Stimulated activated naive CD8-positive, alpha-beta T cell treated with anti-CD3 and anti-CD28 coated beads, Interleukin-15, Interleukin-2, amounts not matched to agents 100 ng/mL and 50 ng/mL, for 24 hours (primary cell): ENCODE measurements around the gene CRYGD.
"Not testable (repeated sequence)": the region's sequence is repeated elsewhere in the genome, so short reads cannot be mapped to it uniquely, and the experiment has no call there.

Source experiments
- H3K27ac Mint-ChIP-seq: one replicate; pipeline ENCODE4 v1.8.0; 2021; ENCODE audit warnings: mild to moderate bottlenecking, mixed read lengths
- H3K27me3 Mint-ChIP-seq: one replicate; pipeline ENCODE4 v1.8.0; 2021; ENCODE audit warnings: mixed read lengths
- H3K36me3 Mint-ChIP-seq: one replicate; pipeline ENCODE4 v1.8.0; 2021; ENCODE audit warnings: low read depth, mixed read lengths
- H3K4me1 Mint-ChIP-seq: one replicate; pipeline ENCODE4 v1.8.0; 2021; ENCODE audit warnings: low read depth, mixed read lengths
- H3K4me3 Mint-ChIP-seq: one replicate; pipeline ENCODE4 v1.8.0; 2021; ENCODE audit warnings: mild to moderate bottlenecking, mixed read lengths
- H3K9me3 Mint-ChIP-seq: one replicate; pipeline ENCODE4 v1.8.0; 2021; ENCODE audit warnings: mixed read lengths

CRYGD gene

DNA sequence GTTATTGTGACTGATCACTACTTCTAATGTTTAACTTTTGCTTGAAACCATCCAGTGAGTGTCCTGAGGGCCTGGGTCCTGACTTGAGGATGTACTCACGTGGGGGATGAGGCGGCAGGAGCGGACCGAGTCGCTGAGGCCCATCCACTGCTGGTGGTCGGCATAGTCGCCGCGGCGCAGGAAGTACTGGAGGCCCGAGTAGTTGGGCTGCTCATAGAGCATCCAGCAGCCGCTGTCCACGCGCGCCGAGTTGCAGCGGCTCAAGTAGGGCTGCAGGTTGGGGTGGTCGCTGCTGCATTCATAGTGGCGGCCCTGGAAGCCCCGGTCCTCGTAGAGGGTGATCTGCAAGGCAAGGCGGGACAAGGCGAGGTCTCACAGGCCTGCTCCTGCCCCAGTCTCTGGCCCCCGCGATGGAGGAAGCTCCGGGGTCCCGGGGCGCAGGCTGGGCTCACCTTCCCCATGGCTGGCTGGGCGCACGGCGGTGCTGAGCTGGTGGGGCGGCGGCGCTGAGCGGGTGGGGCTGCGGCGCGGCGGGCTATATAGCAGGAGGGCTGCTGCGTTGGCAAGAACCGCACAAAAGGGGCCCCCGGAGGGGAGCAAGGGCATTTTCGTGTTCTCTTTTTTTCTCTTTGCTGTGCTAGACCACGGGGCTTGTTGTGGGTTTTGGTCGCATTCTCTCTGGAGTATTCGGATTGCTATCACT lies at the start of gene CRYGD:
TSS of gene CRYGD (minus strand) at position 512 of the 703 bp plus-strand sequence. CDS start at position 461, 51 bp downstream.
- not testable (repeated sequence) for H3K27ac Mint-ChIP-seq, H3K4me1 Mint-ChIP-seq, H3K36me3 Mint-ChIP-seq, H3K9me3 Mint-ChIP-seq
- Mint-ChIP-seq H3K27me3 (peaks cover 33% of the 10 kb centered on the region), H3K4me3 (peak within 1 kb of the TSS; percentile 67)

DNA sequence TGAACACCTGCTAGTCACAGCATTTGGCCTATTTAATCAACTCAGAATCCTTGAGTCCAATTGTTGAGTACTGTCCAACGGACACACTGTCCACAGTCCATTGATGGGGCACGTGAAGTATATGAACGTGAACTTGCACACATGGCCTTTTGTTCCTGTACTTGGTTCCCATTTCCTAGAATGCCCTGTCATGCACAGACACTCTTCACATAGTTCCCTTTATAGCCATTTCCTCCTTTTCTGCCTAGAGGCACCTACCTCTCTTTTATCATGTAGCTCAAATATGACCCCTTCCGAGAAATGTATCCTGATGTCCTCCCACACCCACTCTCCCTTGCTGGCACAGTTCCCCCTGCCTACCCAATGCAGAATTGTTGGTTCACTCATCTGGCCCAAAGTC lies 47.8 kb upstream of the CRYGD start:
- Mint-ChIP-seq H3K36me3 (no peaks in the 10 kb centered on the region), H3K4me1 (peaks cover 4% of the 10 kb centered on the region), H3K4me3 (no peak overlapping the region), H3K27me3 (peaks cover 9% of the 10 kb centered on the region), H3K27ac (no peak overlapping the region), H3K9me3 (no peaks in the 10 kb centered on the region)

DNA sequence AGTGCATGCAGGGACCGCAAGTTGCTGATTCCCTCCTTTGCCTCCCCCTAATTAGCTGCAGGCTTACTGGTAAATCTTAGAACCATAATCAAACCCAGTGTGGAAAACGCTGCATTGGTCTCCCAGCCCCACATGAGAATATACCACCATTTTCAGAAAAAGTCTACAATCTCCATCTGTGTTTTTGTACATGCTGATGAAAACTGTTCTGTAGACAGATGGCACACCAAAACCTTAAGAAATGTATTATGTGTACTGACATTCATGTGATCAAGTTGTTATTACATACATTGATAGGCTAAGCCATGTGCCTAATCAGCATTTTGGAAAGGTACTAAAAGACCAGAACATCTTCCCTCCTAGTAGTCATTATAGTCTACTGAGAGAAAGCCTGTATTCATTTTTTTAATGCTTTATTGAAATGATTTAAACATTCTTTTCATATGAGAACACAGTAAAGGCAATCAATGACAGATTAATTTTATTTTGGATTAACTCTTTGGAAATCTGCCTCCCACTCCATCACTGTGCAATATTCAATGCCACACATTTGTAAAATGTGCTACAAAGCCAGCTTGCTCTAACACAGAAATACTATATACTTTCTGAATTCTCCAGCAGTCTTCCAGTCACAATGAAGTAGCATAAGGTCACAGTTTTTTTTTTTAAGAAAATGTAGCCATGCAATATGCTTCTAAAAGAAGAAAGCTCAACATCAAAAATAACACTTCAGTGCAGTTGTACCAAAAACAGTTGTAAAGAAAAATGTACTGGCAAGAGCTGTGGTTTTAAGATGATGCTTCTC lies 40.8 kb upstream of the CRYGD start:
- no peaks in the 10 kb centered on the region for H3K4me1 Mint-ChIP-seq
- no peak overlapping the region for H3K4me3 Mint-ChIP-seq
- no peaks in the 10 kb centered on the region for H3K9me3 Mint-ChIP-seq
- H3K36me3 Mint-ChIP-seq, result no peaks in the 10 kb centered on the region
- H3K27ac Mint-ChIP-seq, result no peak overlapping the region
- H3K27me3 Mint-ChIP-seq, result peaks cover 12% of the 10 kb centered on the region

DNA sequence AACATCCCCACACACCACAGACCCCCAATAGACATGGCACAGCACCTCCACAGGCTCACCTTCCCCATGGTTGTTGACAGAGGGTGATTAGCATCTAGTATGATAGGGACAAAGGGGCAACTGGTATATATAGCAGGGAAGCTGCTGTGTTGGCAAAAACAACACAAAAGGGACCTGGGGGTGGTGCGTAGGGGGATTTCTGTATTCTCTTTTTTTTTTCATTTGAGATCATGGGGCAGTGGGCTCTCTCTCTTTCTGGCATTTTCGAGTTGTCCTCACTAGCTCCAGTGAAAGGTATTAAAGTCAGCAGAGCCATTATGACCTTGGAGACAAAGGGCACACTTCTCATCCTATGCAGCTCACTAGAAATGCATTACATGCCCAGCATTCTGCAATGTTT lies 39.2 kb upstream of the CRYGD start, which contains the start of gene CRYGA:
TSS of gene CRYGA (minus strand) at position 101 of the 400 bp plus-strand sequence. CDS start at position 68, 33 bp downstream.
- no peaks in the 10 kb centered on the region for H3K9me3 Mint-ChIP-seq
- no peaks in the 10 kb centered on the region for H3K4me1 Mint-ChIP-seq
- no peaks in the 10 kb centered on the region for H3K36me3 Mint-ChIP-seq
- peaks cover 7% of the 10 kb centered on the region for H3K27me3 Mint-ChIP-seq
- no peak within 1 kb of the TSS for H3K27ac Mint-ChIP-seq
- H3K4me3 Mint-ChIP-seq, result no peak within 1 kb of the TSS

DNA sequence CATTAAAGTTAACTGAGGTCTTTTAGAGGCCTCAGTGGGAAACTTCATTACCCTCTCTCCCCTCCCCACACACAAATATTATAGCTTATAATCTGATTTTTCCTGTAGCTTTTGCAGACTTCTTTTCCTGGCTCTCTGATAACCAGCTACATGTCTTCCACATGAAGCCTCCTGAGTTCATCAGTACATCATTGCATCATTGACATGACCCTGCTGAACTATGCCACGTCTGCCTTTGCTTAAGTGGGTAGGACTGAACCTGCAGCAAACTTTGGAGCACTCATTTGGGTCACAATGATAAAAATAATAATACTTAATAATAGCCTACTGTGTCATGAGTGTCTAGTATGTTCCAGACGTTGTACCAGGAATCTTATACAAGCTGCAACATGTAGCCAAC lies 32.1 kb upstream of the CRYGD start:
- no peak overlapping the region for H3K27ac Mint-ChIP-seq
- H3K36me3 Mint-ChIP-seq, result no peaks in the 10 kb centered on the region
- H3K4me1 Mint-ChIP-seq, result no peaks in the 10 kb centered on the region
- no peak overlapping the region for H3K4me3 Mint-ChIP-seq
- H3K27me3 Mint-ChIP-seq, result no peaks in the 10 kb centered on the region
- H3K9me3 Mint-ChIP-seq, result peaks cover 6% of the 10 kb centered on the region

DNA sequence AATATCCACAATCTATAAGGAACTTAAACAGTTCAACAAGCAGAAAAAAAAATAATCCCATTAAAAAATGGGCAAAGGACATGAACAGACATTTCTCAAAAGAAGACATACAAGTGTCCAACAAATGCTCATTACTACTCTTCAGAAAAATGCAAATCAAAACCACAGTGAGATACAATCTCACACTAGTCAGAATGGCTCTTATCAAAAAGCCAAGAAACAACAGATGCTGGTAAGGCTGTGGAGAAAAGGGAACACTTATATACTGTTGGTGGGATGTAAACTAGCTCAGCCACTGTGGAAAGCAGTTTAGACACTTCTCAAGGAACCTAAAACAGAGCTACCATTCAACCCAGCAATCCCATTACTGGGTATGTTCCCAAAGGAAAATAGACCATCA lies 28.8 kb upstream of the CRYGD start:
- H3K27ac Mint-ChIP-seq, result no peak overlapping the region
- no peaks in the 10 kb centered on the region for H3K4me1 Mint-ChIP-seq
- peaks cover 5% of the 10 kb centered on the region for H3K27me3 Mint-ChIP-seq
- H3K36me3 Mint-ChIP-seq, result no peaks in the 10 kb centered on the region
- H3K4me3 Mint-ChIP-seq, result no peak overlapping the region
- H3K9me3 Mint-ChIP-seq, result peaks cover 17% of the 10 kb centered on the region

DNA sequence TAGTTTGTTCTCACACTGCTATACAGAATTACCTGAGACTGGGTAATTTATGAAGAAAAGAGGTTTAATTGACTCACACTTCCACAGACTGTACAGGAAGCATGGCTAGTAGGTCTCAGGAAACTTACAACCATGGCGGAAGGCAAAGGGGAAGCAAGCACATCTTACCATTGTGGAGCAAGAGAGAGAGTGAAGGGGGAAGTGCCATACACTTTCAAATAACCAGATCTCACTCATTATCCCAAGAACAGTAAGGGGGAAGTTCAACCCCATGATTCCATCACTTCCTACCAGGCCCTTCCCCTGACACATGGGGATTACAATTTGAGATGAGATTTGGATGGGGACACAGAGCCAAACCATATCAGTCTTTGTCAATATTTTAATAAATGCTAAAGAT lies 26.6 kb upstream of the CRYGD start:
- peaks cover 17% of the 10 kb centered on the region for H3K9me3 Mint-ChIP-seq
- no peaks in the 10 kb centered on the region for H3K4me1 Mint-ChIP-seq
- H3K4me3 Mint-ChIP-seq, result no peak overlapping the region
- no peak overlapping the region for H3K27ac Mint-ChIP-seq
- peaks cover 5% of the 10 kb centered on the region for H3K27me3 Mint-ChIP-seq
- no peaks in the 10 kb centered on the region for H3K36me3 Mint-ChIP-seq

DNA sequence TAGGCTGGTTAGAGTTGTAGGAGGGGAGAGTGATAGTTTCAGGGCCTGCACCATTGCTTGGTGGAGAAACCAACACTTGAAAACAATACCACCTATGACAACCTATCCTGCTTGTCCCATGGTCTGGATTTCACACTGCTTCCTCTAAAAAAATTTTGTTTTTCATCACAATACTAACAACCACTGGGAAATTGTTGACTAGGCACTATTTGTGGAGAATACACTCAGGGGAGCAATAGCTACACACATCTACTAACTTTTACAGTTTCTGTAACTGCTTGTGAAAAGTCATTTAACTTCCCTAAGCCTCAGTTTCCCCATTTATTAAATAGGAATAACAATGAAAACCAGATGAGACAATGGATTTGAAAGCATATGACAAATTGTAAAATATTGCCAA lies 25.8 kb upstream of the CRYGD start:
- Mint-ChIP-seq H3K4me1 (no peaks in the 10 kb centered on the region), H3K4me3 (no peak overlapping the region), H3K27ac (no peak overlapping the region), H3K9me3 (peaks cover 17% of the 10 kb centered on the region), H3K27me3 (peaks cover 5% of the 10 kb centered on the region), H3K36me3 (no peaks in the 10 kb centered on the region)

DNA sequence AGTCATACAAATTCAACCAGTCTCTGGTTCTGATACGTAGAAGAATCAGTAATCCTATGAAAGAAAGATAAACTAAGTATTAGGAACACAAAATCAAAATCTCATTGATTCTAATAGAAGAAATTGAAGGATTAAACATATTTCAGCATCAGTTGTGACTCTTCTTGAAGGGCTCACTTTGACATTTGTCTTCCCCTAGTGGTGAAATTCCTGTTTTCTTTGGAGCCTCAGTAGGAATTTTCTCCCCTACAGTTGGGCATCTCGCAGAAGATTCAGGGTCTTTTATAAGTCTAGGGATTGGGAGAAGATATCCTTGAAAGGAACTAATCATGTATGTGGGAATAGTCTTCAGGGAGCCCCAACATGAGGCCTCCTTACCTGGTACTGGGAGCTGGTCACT lies 24.5 kb upstream of the CRYGD start:
- Mint-ChIP-seq H3K9me3 (peaks cover 17% of the 10 kb centered on the region), H3K27me3 (peaks cover 5% of the 10 kb centered on the region), H3K27ac (no peak overlapping the region), H3K4me3 (no peak overlapping the region), H3K36me3 (no peaks in the 10 kb centered on the region), H3K4me1 (no peaks in the 10 kb centered on the region)

DNA sequence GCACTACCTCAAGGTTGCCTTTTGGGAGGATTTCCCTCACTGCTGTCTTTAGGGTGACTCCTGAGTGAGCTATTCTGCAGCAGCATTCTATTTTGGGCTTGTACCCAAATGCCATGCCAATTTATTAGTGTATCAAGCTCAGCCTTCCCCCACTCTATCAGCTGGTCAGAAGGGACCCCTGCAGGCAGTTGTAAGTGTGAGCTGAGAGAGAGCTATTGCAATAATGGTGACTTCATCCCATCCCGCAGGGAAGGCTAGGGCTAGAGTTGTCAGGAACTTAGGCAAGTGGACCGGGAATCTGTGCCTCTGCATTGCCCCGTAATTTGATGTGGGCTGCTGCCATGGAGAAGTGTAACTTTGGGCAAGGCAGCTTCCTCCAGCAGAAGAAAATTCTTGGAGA lies 23.4 kb upstream of the CRYGD start:
- Mint-ChIP-seq H3K27ac (no peak overlapping the region), H3K27me3 (peaks cover 5% of the 10 kb centered on the region), H3K9me3 (peaks cover 17% of the 10 kb centered on the region), H3K4me1 (no peaks in the 10 kb centered on the region), H3K4me3 (no peak overlapping the region), H3K36me3 (no peaks in the 10 kb centered on the region)

DNA sequence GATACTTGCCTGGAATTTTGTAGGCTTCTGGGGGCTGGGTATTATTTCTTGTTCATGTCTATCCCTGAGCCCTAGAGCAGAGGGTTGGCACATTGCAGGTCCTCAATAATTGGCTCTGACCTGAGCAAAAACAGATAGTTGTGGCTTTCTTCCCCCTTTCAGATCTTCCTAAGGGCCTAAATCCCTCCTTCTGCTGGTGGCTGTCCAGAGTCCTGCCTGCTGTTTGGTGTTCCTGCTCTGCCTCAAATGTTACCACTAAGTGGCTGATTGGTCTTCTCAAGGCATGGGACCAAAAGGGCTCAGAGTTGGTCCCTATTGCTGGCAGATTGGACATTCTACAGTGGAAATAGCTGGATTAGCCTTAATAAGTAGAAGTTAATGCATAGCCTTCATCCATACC lies 22.7 kb upstream of the CRYGD start:
- Mint-ChIP-seq H3K27ac (no peak overlapping the region), H3K27me3 (peaks cover 5% of the 10 kb centered on the region), H3K4me3 (no peak overlapping the region)

DNA sequence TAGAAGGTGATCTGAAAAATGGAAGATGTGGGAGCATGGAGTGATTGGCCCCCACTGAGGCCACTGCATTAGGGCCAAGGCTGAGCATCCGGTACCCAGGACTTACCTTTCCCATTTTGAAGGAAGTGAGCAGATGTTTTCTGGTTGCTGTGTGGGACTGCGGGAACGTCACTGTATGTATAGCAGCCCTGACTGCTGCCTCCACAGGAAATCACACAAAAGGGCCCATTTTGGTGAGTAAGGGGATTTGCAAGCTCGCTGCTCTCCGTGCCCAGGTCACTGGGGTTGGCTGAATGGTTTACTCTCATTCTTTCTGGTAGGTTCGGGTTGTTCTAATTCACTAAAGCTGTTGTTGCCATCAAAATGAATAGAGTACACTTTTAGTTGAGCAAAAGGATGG lies 21.7 kb upstream of the CRYGD start, which contains the start of gene CRYGB:
TSS of gene CRYGB (minus strand) at position 153 of the 400 bp plus-strand sequence. CDS start at position 115, 38 bp downstream.
- H3K4me3 Mint-ChIP-seq, result no peak within 1 kb of the TSS
- H3K9me3 Mint-ChIP-seq, result peaks cover 8% of the 10 kb centered on the region
- no peaks in the 10 kb centered on the region for H3K4me1 Mint-ChIP-seq
- H3K27me3 Mint-ChIP-seq, result peaks cover 5% of the 10 kb centered on the region
- H3K27ac Mint-ChIP-seq, result no peak within 1 kb of the TSS
- H3K36me3 Mint-ChIP-seq, result no peaks in the 10 kb centered on the region

More for the DNA sequence above, 22.7 kb upstream of the CRYGD start:
- Mint-ChIP-seq H3K4me1 (no peaks in the 10 kb centered on the region), H3K9me3 (peaks cover 17% of the 10 kb centered on the region), H3K36me3 (no peaks in the 10 kb centered on the region)

DNA sequence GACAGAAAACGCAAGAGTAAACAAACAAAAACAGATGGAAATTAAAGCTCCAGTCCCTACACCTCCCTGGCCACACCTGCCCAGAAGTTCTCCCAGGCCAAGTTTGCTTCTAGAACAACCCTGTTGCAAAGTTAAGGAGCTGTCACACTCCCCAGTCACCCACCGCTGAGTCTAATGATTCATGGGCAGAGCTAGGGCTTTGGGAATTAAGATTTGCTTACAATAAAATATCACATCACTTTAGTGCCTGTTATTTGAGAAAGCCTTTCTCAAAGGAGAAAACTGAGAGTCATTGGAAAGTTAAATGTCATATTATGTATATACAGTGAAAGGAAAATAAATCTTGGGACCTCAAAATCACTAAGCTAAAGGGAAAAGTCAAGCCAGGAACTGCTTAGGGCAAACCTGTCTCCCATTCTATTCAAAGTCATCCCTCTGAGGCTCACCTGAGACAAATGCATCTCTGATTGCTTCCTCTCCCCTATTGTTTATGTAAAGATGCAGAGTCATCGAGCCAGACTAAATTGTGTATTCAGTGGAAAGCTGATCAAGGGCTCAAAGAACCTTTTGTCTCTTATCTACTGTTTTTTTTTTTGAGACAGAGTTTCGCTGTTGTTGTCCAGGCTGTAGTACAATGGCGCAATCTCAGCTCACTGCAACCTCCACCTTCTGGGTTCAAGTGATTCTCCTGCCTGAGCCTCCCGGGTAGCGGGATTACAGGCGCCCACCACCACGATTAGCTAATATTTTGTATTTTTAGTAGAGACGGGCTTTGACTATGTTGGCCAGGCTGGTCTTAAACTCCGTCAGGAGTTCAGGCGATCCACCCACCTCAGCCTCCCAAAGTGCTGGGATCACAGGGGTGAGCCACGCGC lies 18.8 kb upstream of the CRYGD start:
- no peaks in the 10 kb centered on the region for H3K4me1 Mint-ChIP-seq
- H3K4me3 Mint-ChIP-seq, result no peak overlapping the region
- no peaks in the 10 kb centered on the region for H3K27me3 Mint-ChIP-seq
- H3K27ac Mint-ChIP-seq, result no peak overlapping the region
- H3K9me3 Mint-ChIP-seq, result peaks cover 3% of the 10 kb centered on the region
- H3K36me3 Mint-ChIP-seq, result no peaks in the 10 kb centered on the region

DNA sequence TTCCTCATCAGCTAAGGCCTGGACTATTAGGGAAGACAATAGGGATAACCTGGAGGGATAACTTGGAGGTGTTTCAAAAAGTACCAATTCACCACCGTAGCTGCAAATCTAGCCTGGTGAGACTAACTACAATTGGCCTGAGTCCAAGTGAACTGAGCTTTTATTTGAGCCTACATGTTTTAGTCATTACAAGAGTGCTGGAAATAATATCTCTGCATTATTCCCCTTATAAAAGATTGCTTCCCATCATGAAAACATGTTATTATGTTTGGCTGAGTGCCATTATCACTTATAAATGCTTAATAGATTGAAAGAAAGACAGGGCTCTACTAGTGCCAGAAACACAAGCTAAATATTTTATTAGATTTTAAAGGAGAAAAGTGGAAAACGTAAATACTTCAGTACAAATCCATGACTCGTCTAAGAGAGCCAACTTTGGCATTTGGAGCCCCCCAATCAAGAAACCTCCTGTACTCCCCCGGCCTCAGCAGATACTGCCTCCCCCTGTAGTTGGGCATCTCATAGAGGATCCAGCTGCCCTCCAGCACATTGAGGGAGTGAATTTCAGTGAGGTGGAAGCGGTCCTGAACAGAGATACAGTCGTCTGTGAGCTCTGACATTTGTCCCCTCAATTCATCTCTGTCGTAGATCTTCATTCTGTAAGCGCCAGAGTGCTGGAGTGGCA lies 18.1 kb upstream of the CRYGD start:
- no peaks in the 10 kb centered on the region for H3K27me3 Mint-ChIP-seq
- H3K9me3 Mint-ChIP-seq, result peaks cover 5% of the 10 kb centered on the region
- no peaks in the 10 kb centered on the region for H3K36me3 Mint-ChIP-seq
- no peak overlapping the region for H3K27ac Mint-ChIP-seq
- H3K4me1 Mint-ChIP-seq, result no peaks in the 10 kb centered on the region
- no peak overlapping the region for H3K4me3 Mint-ChIP-seq
